GM12873 (cell line): Measurements from ENCODE around the gene CCDC9B.

ENCODE experiments used
- CTCF ChIP-seq: IDR thresholded peaks from 2 replicates; pipeline ENCODE4 v1.5.1; 2012; ENCODE audit warnings: low read depth, mild to moderate bottlenecking, moderate library complexity, low read length, control low read depth; ENCODE audit not compliant: insufficient read depth; ENCODE audit errors: missing control alignments

Gene CCDC9B

GRCh38 chr15:40368719-40369473 lies 28.2 kb upstream of the CCDC9B start:
- TF ChIP-seq CTCF, result no peak

GRCh38 chr15:40367686-40368611 lies 27.2 kb upstream of the CCDC9B start:
- TF ChIP-seq CTCF, result peak; percentile 81

GRCh38 chr15:40367371-40367685 lies 26.6 kb upstream of the CCDC9B start:
- TF ChIP-seq CTCF, result no peak

GRCh38 chr15:40366457-40367370 lies 26.0 kb upstream of the CCDC9B start:
- TF ChIP-seq CTCF, result no peak

GRCh38 chr15:40365624-40366456 lies 25.1 kb upstream of the CCDC9B start:
- no peak for TF ChIP-seq CTCF

GRCh38 chr15:40365016-40365415 lies 24.3 kb upstream of the CCDC9B start:
- no peak for TF ChIP-seq CTCF
